ENCODE results near the gene CD209. TPM values are rescaled to one million over a fixed set of nuclear protein-coding genes. Genes with fewer than 3 reads are reported as not detected.
"Not testable (repeated sequence)": the region's sequence is repeated elsewhere in the genome, so short reads cannot be mapped to it uniquely, and the experiment has no call there.

Gene CD209
- total and polyA plus RNA-seq, 9 of the 15 experiments (the other 6 are each of a cell fraction or from before 2014, with no cell fraction given) = 0.01 TPM; not detected in 8

GRCh38 chr19:7795555-7796161 is 48.3 kb upstream of the CD209 start (continued):
- TF ChIP-seq E2F6 (IDR thresholded peaks at IDR 0.05; ENCODE audit: borderline replicate concordance in 1 of 2, extremely low read depth in 1 of 2, insufficient read depth in 1 of 2, insufficient read length in 1 of 2, low read depth in 1 of 2, low read length in 1 of 2, poor library complexity in 1 of 2, severe bottlenecking in 1 of 2) = peak in 1 of 2 experiments; percentile 54
- no peak for TF ChIP-seq TEAD1 (CRISPR knock-in tag; IDR thresholded peaks at IDR 0.05)
- no peak for TF ChIP-seq POU5F1 (IDR thresholded peaks at IDR 0.05; ENCODE audit: borderline replicate concordance, low read depth, low read length, partially characterized antibody)
- TF ChIP-seq CC2D1A (IDR thresholded peaks at IDR 0.05) = no peak

GRCh38 chr19:7793493-7793892 is 46.2 kb upstream of the CD209 start:
- Histone ChIP-seq H3K79me2 (ENCODE audit: control insufficient read depth, insufficient read depth, low read length) (no peaks in the 10 kb centered on the region), H3K9ac (ENCODE audit: insufficient read depth in 1 of 2, low read depth in 2 of 2, low read length in 2 of 2) (no peak overlapping the region), H3K27ac (ENCODE audit: extremely low read depth, low read depth, low read length) (no peak overlapping the region), H3K4me2 (ENCODE audit: insufficient read depth, low read length) (no peak overlapping the region), H3K27me3 (ENCODE audit: control insufficient read depth in 2 of 2, insufficient read depth in 2 of 2, low read length in 2 of 2) (peaks cover under 1 to 4% of the 10 kb centered on the region in 2 experiments; a peak in 3 of 5 replicates), H2AFZ (ENCODE audit: low read depth, low read length) (no peak overlapping the region), H3K9me1 (ENCODE audit: control insufficient read depth, insufficient read depth, low read length) (no peaks in the 10 kb centered on the region), H4K20me1 (replicated peaks; ENCODE audit: control insufficient read depth, insufficient read depth, low read length) (no peaks in the 10 kb centered on the region), H3K4me3 (no peak overlapping the region), H3K9me3 (replicated peaks; ENCODE audit: control insufficient read depth, insufficient read depth, low read depth, low read length) (no peaks in the 10 kb centered on the region; the same call in 1 of the 2 replicates), H3K36me3 (ENCODE audit: control insufficient read depth, insufficient read depth, low read length) (no peaks in the 10 kb centered on the region), H3K4me1 (replicated peaks in 1 of 2; ENCODE audit: control insufficient read depth in 2 of 2, insufficient read depth in 2 of 2, low read length in 2 of 2) (peaks cover 2 to 9% of the 10 kb centered on the region in 2 experiments; a peak in 4 of 5 replicates)
- DNase-seq (ENCODE audit: extremely low read depth in 1 of 4, low spot score in 3 of 4) (no peak), ATAC-seq (no peak), FAIRE-seq (no peak)
- WGBS (ENCODE audit: insufficient coverage, low coverage, missing lambda C conversion rate) = 8% methylated on average over 3 of the region's 3 CpGs
- ChIA-PET POLR2A (no interaction called here), CTCF (ENCODE audit: low intra/inter-chr PET ratio) (no interaction called here)
- intact Hi-C loops (cut with micrococcal nuclease) (loop anchor here (10.0 kb wide), 1 partner anchor 429 kb away; no protein-coding TSS in a partner anchor), in situ Hi-C loops (cut with MboI) (no loop called here)
- TF ChIP-seq CBX3 (IDR thresholded peaks at IDR 0.05; ENCODE audit: borderline replicate concordance in 1 of 2, low read length in 2 of 2) (peak in 1 of 2 experiments; percentile 64; a peak in 2 of 3 replicates), TGIF2 (CRISPR knock-in tag; IDR thresholded peaks at IDR 0.05) (no peak), AFF4 (CRISPR knock-in tag; IDR thresholded peaks at IDR 0.05) (no peak)
- no TSS peak for BruUV-seq (replicated peaks)

- H3K4me2 ChIP-seq (ENCODE audit: insufficient read depth, low read length); H3K9ac ChIP-seq (ENCODE audit: insufficient read depth in 1 of 2, low read depth in 2 of 2, low read length in 2 of 2); H3K36me3 ChIP-seq (ENCODE audit: control insufficient read depth, insufficient read depth, low read length); H2AFZ ChIP-seq (ENCODE audit: low read depth, low read length); H3K79me2 ChIP-seq (ENCODE audit: control insufficient read depth, insufficient read depth, low read length); H3K27ac ChIP-seq (ENCODE audit: extremely low read depth, low read depth, low read length); H3K27me3 ChIP-seq (ENCODE audit: control insufficient read depth in 2 of 2, insufficient read depth in 2 of 2, low read length in 2 of 2); in situ Hi-C loops (cut with MboI); ATAC-seq; BruUV-seq (replicated peaks); H3K4me3 ChIP-seq; H3K9me3 ChIP-seq (replicated peaks; ENCODE audit: control insufficient read depth, insufficient read depth, low read depth, low read length); DNase-seq (ENCODE audit: extremely low read depth in 1 of 4, low spot score in 3 of 4); H3K9me1 ChIP-seq (ENCODE audit: control insufficient read depth, insufficient read depth, low read length); H4K20me1 ChIP-seq (replicated peaks; ENCODE audit: control insufficient read depth, insufficient read depth, low read length); CTCF ChIA-PET (ENCODE audit: low intra/inter-chr PET ratio); FAIRE-seq: not testable (repeated sequence)
- 8% methylated on average over 6 of the region's 7 CpGs for whole genome bisulfite sequencing (ENCODE audit: insufficient coverage, low coverage, missing lambda C conversion rate)
- intact Hi-C loops (cut with micrococcal nuclease) = loop anchor here (10.0 kb wide), 1 partner anchor 428 kb away; no protein-coding TSS in a partner anchor
- H3K4me1 ChIP-seq (replicated peaks in 1 of 2; ENCODE audit: control insufficient read depth in 2 of 2, insufficient read depth in 2 of 2, low read length in 2 of 2) = peaks cover 2 to 16% of the 10 kb centered on the region in 2 experiments; a peak in 4 of 5 replicates
- POLR2A ChIA-PET = interaction anchor here (0.6 kb wide), 1 partner anchor 21 kb away, joined by 3 read pairs; no protein-coding TSS in a partner anchor
Measured at GRCh38 chr19:7792701-7793100, 45.4 kb upstream of the CD209 start.

Data from K562 (cell line).